Mesenteric fat pad (tissue), 1 donor: ENCODE data around the gene PASD1. TPM values are rescaled to one million over a fixed set of nuclear protein-coding genes. Genes with fewer than 3 reads are reported as not detected.
"Not testable (repeated sequence)": the region's sequence is repeated elsewhere in the genome, so short reads cannot be mapped to it uniquely, and the experiment has no call there.

ENCODE experiments used
- DNase-seq: peaks from one replicate; pipeline ENCODE4 v3.0.0-alpha.2; 2020; ENCODE audit warnings: low spot score
- total RNA-seq: library from RNA; stranded (reverse); fragmentation: NEBNext Ultra II Directional; extraction: Animal tissue kit (Norgen Biotek cat#: 25700); gene quantifications from one replicate; pipeline ENCODE4 v1.2.1, GENCODE V29; 2021
- donor health status: DM: yes; HTN: yes; CAD: no.

Gene PASD1
- total RNA-seq, 1 donor from 2014 or later, result not detected

GRCh38 chrX:151624677-151625076 lies 61.2 kb downstream of the PASD1 start:
- DNase-seq, result no peak

GRCh38 chrX:151631822-151632221 lies 68.3 kb downstream of the PASD1 start:
- DNase-seq, result no peak

- DNase-seq, result no peak
Measured at GRCh38 chrX:151633157-151633556, 69.7 kb downstream of the PASD1 start.

GRCh38 chrX:151634937-151635336 lies 71.5 kb downstream of the PASD1 start:
- DNase-seq, result no peak

- no peak for DNase-seq
Measured at GRCh38 chrX:151641564-151641963, 78.1 kb downstream of the PASD1 start.

- DNase-seq, result no peak
Measured at GRCh38 chrX:151675121-151675746, 111.8 kb downstream of the PASD1 start.

- DNase-seq, result no peak
Measured at GRCh38 chrX:151676196-151676595, 112.7 kb downstream of the PASD1 start.

- DNase-seq, result no peak
Measured at GRCh38 chrX:151679798-151680402, 116.4 kb downstream of the PASD1 start.

GRCh38 chrX:151680805-151681204 lies 117.3 kb downstream of the PASD1 start:
- no peak for DNase-seq

- peak; percentile 51 for DNase-seq
Measured at GRCh38 chrX:151687635-151688034, 124.2 kb downstream of the PASD1 start.

- no peak for DNase-seq
Measured at GRCh38 chrX:151688695-151689094, 125.2 kb downstream of the PASD1 start.

- peak; percentile 78 for DNase-seq
Measured at GRCh38 chrX:151692825-151693224, 129.3 kb downstream of the PASD1 start.

- no peak for DNase-seq
Measured at GRCh38 chrX:151694121-151694520, 130.6 kb downstream of the PASD1 start.

- DNase-seq, result peak; percentile 88
Measured at GRCh38 chrX:151694661-151695582, 131.4 kb downstream of the PASD1 start, which contains the start of gene PRRG3. Gene PRRG3, plus strand, starts transcription at chrX:151695458. Its CDS starts 3,357 bp downstream, at chrX:151698815.

- DNase-seq, result peak; percentile 45
Measured at GRCh38 chrX:151695583-151696340, 132.3 kb downstream of the PASD1 start.

- DNase-seq, result not testable (repeated sequence)
Measured at GRCh38 chrX:151697082-151697481, 133.6 kb downstream of the PASD1 start.

- no peak for DNase-seq
Measured at GRCh38 chrX:151697522-151697921, 134.0 kb downstream of the PASD1 start.

- peak; percentile 51 for DNase-seq
Measured at GRCh38 chrX:151698485-151698884, 135.0 kb downstream of the PASD1 start.

- peak; percentile 80 for DNase-seq
Measured at GRCh38 chrX:151699746-151700145, 136.3 kb downstream of the PASD1 start.

- peak; percentile 77 for DNase-seq
Measured at GRCh38 chrX:151700581-151700980, 137.1 kb downstream of the PASD1 start.

GRCh38 chrX:151701071-151701470 lies 137.6 kb downstream of the PASD1 start:
- DNase-seq, result no peak
